ENCODE data around the gene ZNF260. TPM values are rescaled to one million over a fixed set of nuclear protein-coding genes. Genes with fewer than 3 reads are reported as not detected.
"Not testable (repeated sequence)": the region's sequence is repeated elsewhere in the genome, so short reads cannot be mapped to it uniquely, and the experiment has no call there.

The ZNF260 gene
- polyA plus RNA-seq, 10 donors = 10.1 to 16.4 (median 14.0) TPM

- peak; percentile 18 to 45 (median 30) for DNase-seq
These were observed 35.2 kb downstream of the ZNF260 start for GRCh38 chr19:36492689-36493453.

DNA sequence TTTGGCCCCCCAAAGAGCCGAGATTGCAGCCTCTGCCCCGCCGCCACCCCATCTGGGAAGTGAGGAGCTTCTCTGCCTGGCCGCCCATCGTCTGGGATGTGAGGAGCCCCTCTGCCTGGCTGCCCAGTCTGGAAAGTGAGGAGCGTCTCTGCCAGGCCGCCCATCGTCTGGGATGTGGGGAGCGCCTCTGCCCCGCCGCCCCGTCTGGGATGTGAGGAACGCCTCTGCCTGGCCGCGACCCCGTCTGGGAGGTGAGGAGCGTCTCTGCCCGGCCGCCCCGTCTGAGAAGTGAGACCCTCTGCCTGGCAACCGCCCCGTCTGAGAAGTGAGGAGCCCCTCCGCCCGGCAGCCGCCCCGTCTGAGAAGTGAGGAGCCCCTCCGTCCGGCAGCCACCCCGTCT, 37.2 kb downstream of the ZNF260 start:
- DNase-seq = not testable (repeated sequence)

- peak in 1 of 3 donors; percentile 93 for DNase-seq
These were observed 38.1 kb downstream of the ZNF260 start for GRCh38 chr19:36489920-36490415.

DNA sequence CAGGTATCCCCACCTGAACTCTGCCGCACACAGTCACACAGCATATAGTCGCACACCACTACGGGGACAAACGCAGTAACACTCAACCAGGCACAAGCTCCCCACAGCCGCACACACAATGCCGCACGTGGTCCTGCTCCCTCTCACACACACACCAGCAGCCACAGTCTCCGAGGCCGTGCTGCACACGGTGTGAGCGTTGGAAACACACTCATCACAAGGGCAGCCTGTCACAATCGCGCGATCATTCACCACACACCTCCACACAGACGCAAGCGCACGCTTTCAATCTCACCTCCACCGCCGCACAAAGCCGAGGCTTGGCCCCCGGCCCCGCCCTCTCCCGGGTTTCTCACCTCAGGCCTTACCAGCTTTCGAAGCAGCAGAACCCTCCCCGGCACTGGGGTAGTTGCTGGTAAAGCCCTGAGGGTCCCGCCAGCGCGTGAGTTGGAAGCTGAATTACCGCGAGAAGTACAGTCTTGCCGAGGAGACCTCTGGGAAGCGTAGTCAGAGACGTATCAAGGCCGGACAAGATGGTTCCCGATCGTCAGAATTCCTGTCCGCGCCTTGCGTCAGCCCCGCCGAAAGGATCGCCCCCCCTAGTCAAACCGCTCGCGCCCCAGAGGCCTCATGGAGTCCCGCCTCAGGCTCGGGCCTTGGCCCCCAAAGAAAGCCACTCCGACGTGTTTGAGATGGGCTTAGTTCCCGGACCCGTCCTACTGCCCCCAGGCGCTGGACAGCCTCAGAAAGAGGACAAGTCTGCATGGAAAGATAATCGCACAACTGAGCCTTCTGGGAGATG, 38.8 kb downstream of the ZNF260 start, which contains the start of gene ZNF566:
Gene ZNF566, minus strand, starts transcription at position 444 of the 802 bp plus-strand sequence. CDS start 13,004 bp downstream, outside the sequence.
- DNase-seq = peak; percentile 94 to 99 (median 96)

DNA sequence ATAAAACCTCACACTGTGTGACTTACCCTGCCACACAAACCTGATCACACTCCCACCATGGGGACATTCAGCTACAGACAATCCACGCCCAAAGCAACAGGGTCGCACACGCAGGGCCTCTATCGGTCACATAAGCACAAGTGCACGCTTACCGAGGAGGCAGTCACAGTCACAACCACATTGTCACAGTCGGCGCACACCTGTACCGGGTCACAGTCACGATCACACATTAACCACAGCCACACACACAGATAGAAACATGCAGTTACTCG, 39.3 kb downstream of the ZNF260 start:
- DNase-seq = peak in 1 of 3 donors; percentile 5

DNA sequence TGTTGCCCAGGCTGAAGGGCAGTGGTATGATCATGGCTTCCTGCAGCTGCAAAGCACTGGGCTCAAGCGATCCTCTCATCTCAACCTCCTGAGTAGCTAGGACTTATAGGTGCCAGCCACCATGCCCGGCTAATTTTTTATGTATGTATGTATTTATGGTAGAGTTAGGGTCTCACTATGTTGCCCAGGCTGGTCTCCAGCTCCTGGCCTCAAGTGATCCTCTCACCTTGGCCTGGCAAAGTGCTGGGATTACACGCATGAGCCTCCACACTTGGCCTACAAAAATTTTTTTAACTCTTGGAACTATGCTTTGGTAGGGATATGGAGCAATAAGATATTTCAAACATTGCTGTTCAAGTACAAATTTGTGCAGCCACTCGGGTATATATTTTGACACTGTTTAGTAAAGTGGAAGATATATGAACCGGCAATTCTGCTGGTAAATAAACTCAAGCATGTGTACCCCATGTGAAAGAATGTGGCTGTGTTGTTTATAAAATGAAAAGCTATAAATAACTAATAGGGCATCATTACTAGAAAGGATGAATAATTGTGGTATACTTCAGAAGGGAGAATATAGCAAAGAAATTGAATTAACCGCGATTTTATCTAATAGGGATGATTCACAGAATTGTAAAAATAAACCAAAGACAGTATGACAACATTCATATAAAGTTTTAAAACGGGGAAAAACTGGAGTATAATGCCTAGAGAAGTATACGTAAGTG, 39.8 kb downstream of the ZNF260 start:
- peak in 1 of 3 donors; percentile 4 for DNase-seq

DNA sequence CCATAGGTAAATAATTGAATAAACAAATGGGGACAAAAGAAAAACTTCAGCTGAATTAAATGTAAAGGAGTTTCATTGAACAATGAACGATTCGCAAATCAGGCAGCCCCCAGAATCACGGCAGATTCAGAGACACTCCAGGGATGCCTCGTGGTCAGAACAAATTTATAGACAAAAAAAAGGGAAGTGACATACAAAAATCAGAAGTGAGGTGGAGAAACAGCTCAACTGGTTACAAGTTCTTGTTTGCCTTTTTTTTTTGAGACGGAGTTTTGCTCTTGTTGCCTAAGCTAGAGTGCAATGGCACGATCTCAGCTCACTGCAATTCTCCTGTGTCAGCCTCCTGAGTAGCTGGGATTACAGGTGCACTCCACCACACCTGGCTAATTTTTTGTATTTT, 44.4 kb downstream of the ZNF260 start:
- no peak for DNase-seq

GRCh38 chr19:36482876-36483275, 45.2 kb downstream of the ZNF260 start:
- no peak for DNase-seq

Other genes starting within 250 kb of the ZNF260 start
- 1 to 10 TPM; 4.3 to 8.2 (median 6.1) TPM for gene ZFP14, start 149.1 kb downstream of the ZNF260 start, polyA plus RNA-seq (ENCODE audit: insufficient read length in 10 of 10)
- 10 to 100 TPM in 3 of 10 donors, 1 to 10 TPM in 7; 8.2 to 11.4 (median 9.4) TPM for gene ZFP82, start 109.6 kb downstream of the ZNF260 start, polyA plus RNA-seq (ENCODE audit: insufficient read length in 10 of 10)
- gene ZNF566, start 38.7 kb downstream of the ZNF260 start, polyA plus RNA-seq (ENCODE audit: insufficient read length in 10 of 10) = 10 to 100 TPM in 7 of 10 donors, 1 to 10 TPM in 3; 8.0 to 13.2 (median 10.3) TPM
- 10 to 100 TPM in 8 of 10 donors, 1 to 10 TPM in 2; 8.5 to 23.8 (median 15.0) TPM for gene ZNF529, start 45.0 kb upstream of the ZNF260 start, polyA plus RNA-seq (ENCODE audit: insufficient read length in 10 of 10)
- 10 to 100 TPM in 5 of 10 donors, 1 to 10 TPM in 5; 5.3 to 15.2 (median 9.1) TPM for gene ZNF382, start 77.0 kb upstream of the ZNF260 start, polyA plus RNA-seq (ENCODE audit: insufficient read length in 10 of 10)
- gene ZNF461, start 138.6 kb upstream of the ZNF260 start, polyA plus RNA-seq (ENCODE audit: insufficient read length in 10 of 10) = 10 to 100 TPM in 3 of 10 donors, 1 to 10 TPM in 7; 5.5 to 11.8 (median 8.4) TPM
- gene ZNF567, start 159.3 kb upstream of the ZNF260 start, polyA plus RNA-seq (ENCODE audit: insufficient read length in 10 of 10) = 10 to 100 TPM in 1 of 10 donors, 1 to 10 TPM in 9; 6.9 to 10.8 (median 8.5) TPM
- 1 to 10 TPM in 9 of 10 donors, under 1 TPM in 1; 0.89 to 2.6 (median 1.6) TPM for gene ZNF850, start 244.5 kb upstream of the ZNF260 start, polyA plus RNA-seq (ENCODE audit: insufficient read length in 10 of 10)

All from muscle of back (tissue), 11 donors.